Effector memory CD4-positive, alpha-beta T cell (primary cell): ENCODE results near the gene AHCTF1.
"Not testable (repeated sequence)": the region's sequence is repeated elsewhere in the genome, so short reads cannot be mapped to it uniquely, and the experiment has no call there.

ENCODE experiments used
- DNase-seq, 3 donors: peaks; one replicate each; pipeline ENCODE4 v3.0.0-alpha.2; 2020
- H3K27ac ChIP-seq: 2 replicates; pipeline ENCODE4 v1.7.0; 2013; ENCODE audit warnings: mild to moderate bottlenecking, low read length, moderate library complexity; ENCODE audit not compliant: insufficient read depth, poor library complexity, severe bottlenecking
- H3K27me3 ChIP-seq: replicated peaks from 2 replicates; pipeline ENCODE4 v1.7.0; 2013; ENCODE audit warnings: mild to moderate bottlenecking, low read length; ENCODE audit not compliant: insufficient read depth, control insufficient read depth, poor library complexity, severe bottlenecking
- H3K36me3 ChIP-seq: 2 replicates; pipeline ENCODE4 v1.7.0; 2013; ENCODE audit warnings: mild to moderate bottlenecking, low read length, moderate library complexity; ENCODE audit not compliant: control insufficient read depth, insufficient read depth
- H3K4me1 ChIP-seq: 2 replicates; pipeline ENCODE4 v1.7.0; 2013; ENCODE audit warnings: low read length, mild to moderate bottlenecking; ENCODE audit not compliant: control insufficient read depth, insufficient read depth, poor library complexity, severe bottlenecking
- H3K4me3 ChIP-seq: 2 replicates; pipeline ENCODE4 v1.7.0; 2013; ENCODE audit warnings: low read length, low read depth, mild to moderate bottlenecking; ENCODE audit not compliant: insufficient read depth, poor library complexity, severe bottlenecking
- H3K9me3 ChIP-seq: 2 replicates; pipeline ENCODE4 v1.7.0; 2013; ENCODE audit warnings: mild to moderate bottlenecking, low read length, moderate library complexity; ENCODE audit not compliant: control insufficient read depth

The AHCTF1 gene

DNA sequence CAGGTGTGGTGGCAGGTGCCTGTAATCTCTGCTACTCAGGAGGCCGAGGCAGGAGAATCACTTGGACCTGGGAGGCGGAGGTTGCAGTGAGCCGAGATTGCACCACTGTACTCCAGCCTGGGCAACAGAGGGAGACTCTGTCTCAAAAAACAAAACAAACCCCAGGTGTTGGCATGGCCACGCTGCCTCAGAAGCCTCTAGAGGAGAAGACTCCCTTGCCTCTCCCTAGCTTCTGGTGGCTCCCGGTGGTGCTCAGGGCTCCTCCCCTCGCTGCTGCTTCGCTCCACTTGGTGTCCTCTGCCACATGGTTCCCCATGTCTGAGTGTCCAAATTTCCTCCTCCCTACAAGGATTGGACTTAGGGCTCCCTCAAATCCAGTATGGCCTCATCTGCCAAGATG is 109.6 kb downstream of the AHCTF1 start:
- H3K27ac ChIP-seq, DNase-seq, H3K27me3 ChIP-seq, H3K9me3 ChIP-seq, H3K36me3 ChIP-seq, H3K4me1 ChIP-seq, H3K4me3 ChIP-seq: not testable (repeated sequence)

DNA sequence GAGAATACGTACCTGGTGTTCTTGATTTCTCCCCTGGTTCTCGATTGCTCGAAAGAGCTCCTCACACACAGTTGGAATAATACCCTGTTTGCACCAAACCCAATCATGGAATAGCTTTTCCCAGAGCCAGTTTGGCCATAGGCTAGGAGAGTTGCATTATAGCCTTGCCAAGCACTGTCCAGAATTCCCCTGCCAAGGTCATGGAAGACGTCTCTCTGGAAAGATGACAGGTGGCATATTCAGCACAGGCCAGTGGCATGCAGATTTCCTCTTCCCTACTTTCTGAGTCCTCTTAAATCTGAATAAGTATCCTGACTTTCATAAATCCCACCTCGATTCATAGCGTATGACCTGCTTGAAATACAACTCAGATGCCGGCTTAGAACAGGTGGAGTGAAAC is 111.1 kb downstream of the AHCTF1 start:
- Histone ChIP-seq H3K4me3 (no peak overlapping the region), H3K36me3 (no peaks in the 10 kb centered on the region), H3K27ac (no peak overlapping the region), H3K27me3 (no peaks in the 10 kb centered on the region), H3K4me1 (no peaks in the 10 kb centered on the region), H3K9me3 (no peaks in the 10 kb centered on the region)
- DNase-seq = no peak

DNA sequence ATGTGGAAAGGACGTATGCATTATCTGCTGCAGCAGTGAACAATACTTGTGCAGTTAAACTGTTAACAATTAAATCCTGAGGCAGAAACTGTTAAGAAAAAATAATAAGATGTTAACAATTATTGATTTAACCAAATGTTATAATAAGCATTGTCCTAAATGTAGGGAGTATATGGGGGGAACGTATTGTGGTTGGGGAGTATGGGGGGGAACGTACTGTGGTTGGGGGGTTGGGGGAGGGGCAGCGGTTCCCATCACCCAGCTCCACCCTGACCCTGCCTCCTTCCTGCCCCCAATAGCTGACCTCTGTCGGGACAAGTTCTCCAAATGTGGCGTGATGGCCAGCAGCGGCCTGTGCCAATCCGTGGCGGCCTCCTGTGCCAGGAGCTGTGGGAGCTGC is 114.0 kb downstream of the AHCTF1 start:
- not testable (repeated sequence) for H3K27me3 ChIP-seq, H3K27ac ChIP-seq, DNase-seq, H3K4me1 ChIP-seq, H3K36me3 ChIP-seq, H3K9me3 ChIP-seq, H3K4me3 ChIP-seq

DNA sequence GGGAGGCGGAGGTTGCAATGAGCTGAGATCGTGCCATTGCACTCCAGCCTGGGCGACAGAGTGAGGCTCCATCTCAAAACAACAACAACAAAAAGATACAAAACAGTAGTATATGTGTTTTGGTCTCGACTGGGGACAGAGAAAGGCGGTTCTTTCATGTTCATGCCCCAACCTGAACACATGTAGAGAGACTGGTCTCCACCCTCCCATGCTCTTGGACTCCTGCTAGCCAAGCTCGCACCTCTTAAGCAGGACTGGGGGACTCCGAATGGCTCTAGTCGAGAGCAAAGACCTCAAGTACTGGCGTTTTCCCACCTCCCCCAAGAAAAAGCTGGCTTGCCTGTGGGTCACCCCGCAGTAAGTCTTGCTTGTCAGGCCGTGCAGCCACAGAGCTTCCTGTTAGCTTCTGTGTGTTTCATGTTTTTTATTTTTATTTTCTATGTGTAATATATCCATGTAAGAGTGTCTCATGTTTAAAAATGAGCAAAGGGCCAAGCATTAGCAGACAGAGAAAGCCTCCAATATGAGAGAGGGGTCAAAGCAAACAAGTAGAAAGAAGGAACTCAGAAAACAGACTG is 116.0 kb downstream of the AHCTF1 start:
- Histone ChIP-seq H3K36me3 (no peaks in the 10 kb centered on the region), H3K4me3 (no peak overlapping the region), H3K4me1 (no peaks in the 10 kb centered on the region), H3K27ac (no peak overlapping the region), H3K9me3 (no peaks in the 10 kb centered on the region), H3K27me3 (no peaks in the 10 kb centered on the region)
- no peak for DNase-seq

DNA sequence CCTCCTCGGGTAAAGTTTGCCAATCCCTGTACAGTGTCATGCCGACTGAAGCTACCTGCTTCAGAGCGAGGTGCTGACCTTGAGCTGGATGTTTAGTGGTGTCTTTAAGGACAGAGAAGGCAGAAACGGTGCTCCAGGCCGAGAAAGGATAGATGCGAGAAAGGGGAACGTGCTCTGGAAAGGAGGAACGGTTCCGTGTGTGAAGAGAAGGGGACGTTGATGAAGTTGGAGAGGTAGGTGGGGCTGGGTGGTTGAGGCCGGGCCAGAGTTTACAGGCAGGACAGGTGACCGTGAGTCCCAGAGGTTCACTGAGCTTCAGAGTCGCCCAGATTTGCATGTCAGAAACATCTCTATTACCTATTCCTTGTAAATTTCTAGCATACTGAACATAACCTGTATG is 116.9 kb downstream of the AHCTF1 start:
- H3K27me3 ChIP-seq = no peaks in the 10 kb centered on the region
- no peak overlapping the region for H3K4me3 ChIP-seq
- no peak for DNase-seq
- no peaks in the 10 kb centered on the region for H3K36me3 ChIP-seq
- H3K9me3 ChIP-seq = no peaks in the 10 kb centered on the region
- H3K27ac ChIP-seq = no peak overlapping the region
- no peaks in the 10 kb centered on the region for H3K4me1 ChIP-seq

DNA sequence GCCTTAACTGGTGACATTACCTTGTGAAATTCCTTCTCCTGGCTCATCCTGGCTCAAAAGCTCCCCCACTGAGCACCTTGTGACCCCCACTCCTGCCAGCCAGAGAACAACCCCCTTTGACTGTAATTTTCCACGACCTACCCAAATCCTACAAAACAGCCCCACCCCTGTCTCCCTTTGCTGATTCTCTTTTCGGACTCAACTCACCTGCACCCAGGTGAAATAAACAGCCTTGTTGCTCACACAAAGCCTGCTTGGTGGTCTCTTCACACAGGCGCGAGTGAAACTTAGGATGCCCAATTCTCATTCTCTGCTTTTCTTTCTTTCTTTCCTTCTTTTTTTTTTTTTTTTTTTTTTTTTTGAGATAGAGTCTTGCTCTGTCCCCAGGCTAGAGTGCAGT is 118.4 kb downstream of the AHCTF1 start:
- not testable (repeated sequence) for DNase-seq, H3K4me3 ChIP-seq, H3K27ac ChIP-seq, H3K27me3 ChIP-seq, H3K36me3 ChIP-seq, H3K9me3 ChIP-seq, H3K4me1 ChIP-seq

DNA sequence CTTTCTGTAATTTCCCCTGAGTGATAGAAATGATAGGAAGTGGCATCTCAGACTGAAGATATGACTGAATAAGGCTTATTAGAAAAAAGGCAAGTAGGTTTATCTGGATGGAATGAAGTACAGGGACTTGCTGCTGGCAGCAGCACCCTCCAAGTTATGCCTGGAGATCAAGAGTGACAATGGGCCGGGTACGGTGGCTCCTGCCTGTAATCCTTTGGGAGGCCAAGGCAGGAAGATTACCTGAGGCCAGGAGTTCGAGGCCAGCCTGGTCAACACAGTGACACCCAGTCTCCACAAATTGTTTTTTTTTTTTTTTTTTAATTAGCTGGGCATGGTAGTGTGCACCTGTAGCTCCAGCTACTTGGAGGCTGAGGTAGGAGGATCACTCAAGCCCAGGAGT is 119.8 kb downstream of the AHCTF1 start:
- H3K27ac ChIP-seq = no peak overlapping the region
- DNase-seq = no peak
- no peaks in the 10 kb centered on the region for H3K36me3 ChIP-seq
- no peak overlapping the region for H3K4me3 ChIP-seq
- H3K9me3 ChIP-seq = no peaks in the 10 kb centered on the region
- H3K4me1 ChIP-seq = no peaks in the 10 kb centered on the region
- no peaks in the 10 kb centered on the region for H3K27me3 ChIP-seq

DNA sequence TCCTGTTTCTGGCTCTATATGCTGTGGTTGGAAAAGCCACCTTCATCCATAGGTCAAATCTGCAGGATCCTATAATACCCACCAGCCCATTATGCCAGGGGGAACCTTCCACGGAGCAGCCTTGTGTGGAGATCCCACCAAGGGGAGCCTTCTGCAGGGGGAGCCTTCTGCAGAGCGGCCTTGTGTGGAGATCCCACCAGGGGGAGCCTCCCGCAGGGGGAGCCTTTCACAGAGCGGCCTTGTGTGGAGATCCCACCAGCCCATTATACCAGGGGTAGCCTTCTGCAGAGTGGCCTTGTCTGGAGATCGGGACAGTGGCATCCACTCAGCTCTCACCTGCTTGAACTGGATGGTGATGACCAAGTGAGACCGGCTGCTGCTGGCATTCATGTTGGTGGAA is 122.3 kb downstream of the AHCTF1 start:
- H3K4me3 ChIP-seq = no peak overlapping the region
- DNase-seq = no peak
- H3K4me1 ChIP-seq = no peaks in the 10 kb centered on the region
- no peak overlapping the region for H3K27ac ChIP-seq
- no peaks in the 10 kb centered on the region for H3K36me3 ChIP-seq
- no peaks in the 10 kb centered on the region for H3K27me3 ChIP-seq
- H3K9me3 ChIP-seq = no peaks in the 10 kb centered on the region

DNA sequence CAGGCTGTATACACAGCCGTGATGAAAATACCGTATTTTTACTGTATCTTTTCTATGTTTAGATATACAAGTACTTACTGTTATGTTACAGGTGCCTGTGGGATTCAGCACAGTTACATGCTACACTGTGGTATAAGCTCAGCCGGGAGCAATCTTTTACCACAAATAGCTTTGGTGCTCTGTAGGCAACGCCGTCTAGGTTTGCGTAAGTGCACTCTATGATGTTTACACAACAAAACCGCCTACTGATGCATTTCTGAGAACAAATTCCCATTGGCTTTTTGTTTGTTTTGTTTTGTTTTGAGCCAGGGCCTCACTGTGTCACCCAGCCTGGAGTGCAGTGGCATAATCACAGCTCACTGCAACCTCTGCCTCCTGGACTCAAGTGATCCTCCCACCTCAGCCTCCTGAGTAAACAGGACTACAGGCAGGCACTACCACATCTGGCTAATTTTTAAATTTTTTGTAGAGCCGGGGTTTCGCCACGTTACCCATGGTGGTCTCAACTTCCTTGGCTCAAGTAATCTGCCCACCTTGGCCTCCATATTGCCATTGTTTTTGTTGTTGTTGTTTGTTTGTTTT is 126.5 kb downstream of the AHCTF1 start:
- Histone ChIP-seq H3K4me3 (no peak overlapping the region), H3K4me1 (no peaks in the 10 kb centered on the region), H3K27me3 (no peaks in the 10 kb centered on the region), H3K27ac (no peak overlapping the region), H3K9me3 (no peaks in the 10 kb centered on the region), H3K36me3 (no peaks in the 10 kb centered on the region)
- no peak for DNase-seq

DNA sequence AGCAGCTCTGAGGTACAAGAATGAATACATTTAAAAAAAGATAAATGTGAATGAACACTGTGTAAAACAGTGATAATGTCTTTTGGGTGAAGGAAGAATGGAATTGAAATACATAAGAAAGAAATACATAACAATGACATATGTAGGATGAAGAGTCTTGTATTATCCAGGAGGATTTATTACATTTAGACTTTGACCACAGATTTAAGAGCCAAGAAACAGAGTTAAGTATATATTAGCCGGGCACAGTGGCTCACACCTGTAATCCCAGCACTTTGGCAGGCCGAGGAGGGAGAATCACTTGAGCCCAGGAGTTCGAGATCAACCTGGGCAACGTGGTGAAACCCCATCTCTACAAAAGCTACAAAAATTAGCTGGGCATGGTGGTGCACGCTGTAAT is 127.9 kb downstream of the AHCTF1 start:
- peaks cover 4% of the 10 kb centered on the region for H3K27me3 ChIP-seq
- H3K9me3 ChIP-seq = no peaks in the 10 kb centered on the region
- no peaks in the 10 kb centered on the region for H3K4me1 ChIP-seq
- H3K36me3 ChIP-seq = no peaks in the 10 kb centered on the region
- no peak for DNase-seq
- H3K27ac ChIP-seq = no peak overlapping the region
- H3K4me3 ChIP-seq = no peak overlapping the region
